SK-N-SH treated with all-trans-retinoic acid at 6 μM for 48 hours (cell line): ENCODE results near the gene LY6G5C.

Experiments used
- CSRNP3 ChIP-seq: fragments of 250-450 bp; sonication (Bioruptor Pico); IDR thresholded peaks from 2 replicates; pipeline ENCODE4 v1.5.1; 2021; ENCODE audit warnings: mild to moderate bottlenecking, moderate library complexity
- PPARA ChIP-seq: fragments of 250-450 bp; sonication (Bioruptor Pico); IDR thresholded peaks from 2 replicates; pipeline ENCODE4 v1.5.0; 2020; ENCODE audit warnings: mild to moderate bottlenecking, borderline replicate concordance
- ZNF8 ChIP-seq: fragments of 450-650 bp; formaldehyde crosslinking; IDR thresholded peaks from 2 replicates; pipeline ENCODE4 v1.5.0; 2020; ENCODE audit warnings: mild to moderate bottlenecking, moderate library complexity

DNA sequence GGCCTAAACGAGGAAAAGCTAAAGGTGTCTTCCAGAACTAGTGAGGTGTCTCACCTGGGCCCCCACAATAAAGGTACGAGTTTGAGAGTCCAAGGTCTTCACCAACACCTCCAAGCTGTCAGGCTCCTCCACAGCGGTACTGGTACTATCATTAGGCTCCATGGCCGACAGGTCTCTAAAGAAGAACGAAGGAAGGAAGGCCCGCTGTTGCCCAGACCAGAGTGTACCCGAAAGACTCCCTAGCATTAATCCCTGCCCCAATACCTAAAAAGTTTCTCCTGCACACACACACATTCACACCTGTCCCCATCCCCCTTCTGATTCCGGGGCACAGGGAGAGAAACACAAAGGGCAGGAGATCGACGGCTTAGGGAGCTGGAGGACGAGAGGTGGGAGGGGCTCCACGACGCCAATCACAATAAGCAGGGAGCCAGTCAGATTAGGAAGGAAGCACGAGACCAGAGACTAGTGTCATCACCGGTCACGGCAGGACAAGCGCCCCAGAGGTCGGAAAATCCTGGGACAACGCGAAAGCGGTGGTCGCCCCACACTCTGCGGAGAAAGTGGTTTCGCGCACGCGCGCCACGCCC is 29.2 kb downstream of the LY6G5C start:
- TF ChIP-seq CSRNP3 (CRISPR knock-in tag): no peak
- TF ChIP-seq ZNF8 (CRISPR knock-in tag): no peak
- no peak for TF ChIP-seq PPARA (CRISPR knock-in tag)
